GM23338 (cell line): ENCODE results near the gene MYT1. TPM values are rescaled to one million over a fixed set of nuclear protein-coding genes. Genes with fewer than 3 reads are reported as not detected.

Experiments
- ATAC-seq: fragments of 200-7000 bp; cut with Tn5 transposase; 3 replicates; pipeline ENCODE4 v1.9.1; 2020
- DNase-seq: peaks from one replicate; pipeline ENCODE4 v3.0.0-alpha.2; 2015; ENCODE audit warnings: low spot score
- H2AFZ ChIP-seq: fragments of 200-600 bp; sonication (generic); 2 replicates; pipeline ENCODE4 v1.8.0; 2016; ENCODE audit warnings: antibody characterized with exemption, mild to moderate bottlenecking, moderate library complexity
- H3F3A ChIP-seq: fragments of 200-600 bp; sonication (generic); replicated peaks from 2 replicates; pipeline ENCODE4 v1.8.0; 2017; ENCODE audit warnings: antibody characterized with exemption, mixed run types, low read depth
- H3K27ac ChIP-seq: fragments of 200-600 bp; sonication (generic); 2 replicates; pipeline ENCODE4 v1.6.1; 2016; ENCODE audit warnings: low read depth
- H3K27me3 ChIP-seq: fragments of 200-600 bp; sonication (generic); 2 replicates; pipeline ENCODE4 v1.8.0; 2016; ENCODE audit warnings: mild to moderate bottlenecking, mixed run types, moderate library complexity; ENCODE audit not compliant: insufficient read depth
- H3K36me3 ChIP-seq: fragments of 200-600 bp; sonication (generic); 2 replicates; pipeline ENCODE4 v1.8.0; 2016; ENCODE audit warnings: mild to moderate bottlenecking; ENCODE audit not compliant: insufficient read depth
- H3K4me1 ChIP-seq: fragments of 200-600 bp; sonication (generic); 2 replicates; pipeline ENCODE4 v1.8.0; 2016; ENCODE audit warnings: mild to moderate bottlenecking, moderate library complexity; ENCODE audit not compliant: insufficient read depth
- H3K4me2 ChIP-seq: fragments of 200-600 bp; sonication (generic); 2 replicates; pipeline ENCODE4 v1.7.1; 2017; ENCODE audit warnings: mixed run types
- H3K4me3 ChIP-seq: fragments of 200-600 bp; sonication (generic); 2 replicates; pipeline ENCODE4 v1.6.1; 2016; ENCODE audit warnings: mixed run types
- H3K79me2 ChIP-seq: fragments of 200-600 bp; sonication (generic); replicated peaks from 2 replicates; pipeline ENCODE4 v1.8.0; 2017; ENCODE audit warnings: mild to moderate bottlenecking; ENCODE audit not compliant: insufficient read depth
- H3K9me2 ChIP-seq: fragments of 200-600 bp; sonication (generic); 2 replicates; pipeline ENCODE4 v1.8.0; 2017; ENCODE audit not compliant: insufficient read depth
- H4K20me1 ChIP-seq: fragments of 200-600 bp; sonication (generic); replicated peaks from 2 replicates; pipeline ENCODE4 v1.8.0; 2017; ENCODE audit warnings: mild to moderate bottlenecking; ENCODE audit not compliant: insufficient read depth
- H3K27ac Mint-ChIP-seq: 2 replicates; pipeline ENCODE4 v1.8.0; 2020; ENCODE audit warnings: inconsistent platforms, mild to moderate bottlenecking, moderate library complexity, mixed read lengths
- H3K27me3 Mint-ChIP-seq: 3 replicates; pipeline ENCODE4 v1.8.0; 2022; ENCODE audit warnings: low read depth, mild to moderate bottlenecking, moderate library complexity, mixed read lengths, inconsistent platforms; ENCODE audit not compliant: insufficient read depth, poor library complexity
- H3K36me3 Mint-ChIP-seq: 3 replicates; pipeline ENCODE4 v1.8.0; 2021; ENCODE audit warnings: low read depth, mild to moderate bottlenecking, inconsistent platforms, moderate library complexity, mixed read lengths
- H3K4me1 Mint-ChIP-seq: 3 replicates; pipeline ENCODE4 v1.8.0; 2020; ENCODE audit warnings: mild to moderate bottlenecking, inconsistent platforms, mixed read lengths
- H3K4me3 Mint-ChIP-seq: 3 replicates; pipeline ENCODE4 v1.8.0; 2021; ENCODE audit warnings: moderate library complexity, mild to moderate bottlenecking, inconsistent platforms, mixed read lengths
- H3K9me3 Mint-ChIP-seq: 3 replicates; pipeline ENCODE4 v1.8.0; 2020; ENCODE audit warnings: moderate library complexity, mild to moderate bottlenecking, inconsistent platforms, mixed read lengths
- CREB1 ChIP-seq: fragments of 250-450 bp; sonication (Bioruptor Pico); IDR thresholded peaks from 2 replicates; pipeline ENCODE4 v1.5.0; 2020; ENCODE audit warnings: low read depth, mild to moderate bottlenecking, moderate library complexity
- EZH2 ChIP-seq: fragments of 200-600 bp; sonication (generic); IDR thresholded peaks from one replicate; pipeline ENCODE4 v1.8.0; 2017; ENCODE audit warnings: antibody characterized with exemption, mild to moderate bottlenecking, low read depth; ENCODE audit not compliant: unreplicated experiment
- EZH2phosphoT487 ChIP-seq: fragments of 200-600 bp; sonication (generic); IDR thresholded peaks from one replicate; pipeline ENCODE4 v1.8.1; 2018; ENCODE audit warnings: antibody characterized with exemption; ENCODE audit not compliant: unreplicated experiment
- JUNB ChIP-seq: IDR thresholded peaks from one replicate; pipeline ENCODE4 v1.6.1; 2016; ENCODE audit warnings: antibody characterized with exemption; ENCODE audit not compliant: unreplicated experiment
- NANOG ChIP-seq: IDR thresholded peaks from 2 replicates; pipeline ENCODE4 v1.6.1; 2016; ENCODE audit warnings: antibody characterized with exemption, borderline replicate concordance
- POLR2AphosphoS5 ChIP-seq: IDR thresholded peaks from 2 replicates; pipeline ENCODE4 v1.6.1; 2016; ENCODE audit warnings: antibody characterized with exemption, low read depth
- REST ChIP-seq: IDR thresholded peaks from one replicate; pipeline ENCODE4 v1.6.1; 2018; ENCODE audit warnings: antibody characterized with exemption; ENCODE audit not compliant: unreplicated experiment
- STAT1 ChIP-seq: IDR thresholded peaks from one replicate; pipeline ENCODE4 v1.6.1; 2016; ENCODE audit warnings: antibody characterized with exemption; ENCODE audit not compliant: unreplicated experiment
- ZNF114 ChIP-seq: fragments of 250-450 bp; sonication (Bioruptor Pico); IDR thresholded peaks from 2 replicates; pipeline ENCODE4 v1.5.0; 2020; ENCODE audit warnings: mild to moderate bottlenecking, moderate library complexity
- ZNF331 ChIP-seq: fragments of 250-450 bp; sonication (Bioruptor Pico); IDR thresholded peaks from 2 replicates; pipeline ENCODE4 v1.5.0; 2020; ENCODE audit warnings: low read depth, mild to moderate bottlenecking, moderate library complexity
- polyA plus RNA-seq: library from polyadenylated mRNA; unstranded; fragments of >200 nt; fragmentation: Nextera tagmentation; extraction: Ambion mirVana; gene quantifications from 2 replicates; pipeline ENCODE4 v1.2.1, GENCODE V29; 2016
- total RNA-seq: library from RNA; depleted of rRNA; stranded (reverse); fragments of >200 nt; shearing (Covaris generic); gene quantifications from 2 replicates; pipeline ENCODE4 v1.2.3, GENCODE V29; 2014
- TF ChIP-seq, protein P1 (sequence below), 2 experiments: fragments of 200-600 bp in 1 of 2; sonication (generic) in 1 of 2; conservative IDR thresholded peaks; 2 replicates each; pipeline versions ENCODE4 v1.5.1 to v1.6.1; 2016 to 2017; ENCODE audit warnings: antibody characterized with exemption in 2 of 2, low read depth in 2 of 2, mild to moderate bottlenecking in 2 of 2, moderate library complexity in 1 of 2
- TF ChIP-seq, protein P2 (sequence below): fragments of 250-450 bp; sonication (Bioruptor Pico); IDR thresholded peaks from 2 replicates; pipeline ENCODE4 v1.5.0; 2020; ENCODE audit warnings: mild to moderate bottlenecking, moderate library complexity

MYT1 gene
- total and polyA plus RNA-seq, 2 experiments from 2014 or later, result 0.83 to 1.6 TPM

- H3F3A ChIP-seq, result 0 out of 2 replicates have a peak, but pooled peaks cover 4% of the 10 kb centered on the region
- no peak overlapping the region for H3K4me2 ChIP-seq
- Mint-ChIP-seq H3K36me3 (peaks cover 16% of the 10 kb centered on the region; the same call in 2 of the 3 replicates), H3K27me3 (peaks cover 12% of the 10 kb centered on the region), H3K27ac (no peak overlapping the region), H3K9me3 (peaks cover 12% of the 10 kb centered on the region; the same call in 1 of the 3 replicates), H3K4me3 (no peak overlapping the region), H3K4me1 (peaks cover 30% of the 10 kb centered on the region)
- H3K27ac ChIP-seq, result no peak overlapping the region
- no peaks in the 10 kb centered on the region for H3K36me3 ChIP-seq
- H2AFZ ChIP-seq, result no peak overlapping the region
- H4K20me1 ChIP-seq, result no peaks in the 10 kb centered on the region
- no peak overlapping the region for H3K4me3 ChIP-seq
- no peak for ATAC-seq
- H3K27me3 ChIP-seq, result no peaks in the 10 kb centered on the region
- H3K4me1 ChIP-seq, result no peaks in the 10 kb centered on the region
- no peaks in the 10 kb centered on the region for H3K9me2 ChIP-seq
- TF ChIP-seq, protein P1, sequence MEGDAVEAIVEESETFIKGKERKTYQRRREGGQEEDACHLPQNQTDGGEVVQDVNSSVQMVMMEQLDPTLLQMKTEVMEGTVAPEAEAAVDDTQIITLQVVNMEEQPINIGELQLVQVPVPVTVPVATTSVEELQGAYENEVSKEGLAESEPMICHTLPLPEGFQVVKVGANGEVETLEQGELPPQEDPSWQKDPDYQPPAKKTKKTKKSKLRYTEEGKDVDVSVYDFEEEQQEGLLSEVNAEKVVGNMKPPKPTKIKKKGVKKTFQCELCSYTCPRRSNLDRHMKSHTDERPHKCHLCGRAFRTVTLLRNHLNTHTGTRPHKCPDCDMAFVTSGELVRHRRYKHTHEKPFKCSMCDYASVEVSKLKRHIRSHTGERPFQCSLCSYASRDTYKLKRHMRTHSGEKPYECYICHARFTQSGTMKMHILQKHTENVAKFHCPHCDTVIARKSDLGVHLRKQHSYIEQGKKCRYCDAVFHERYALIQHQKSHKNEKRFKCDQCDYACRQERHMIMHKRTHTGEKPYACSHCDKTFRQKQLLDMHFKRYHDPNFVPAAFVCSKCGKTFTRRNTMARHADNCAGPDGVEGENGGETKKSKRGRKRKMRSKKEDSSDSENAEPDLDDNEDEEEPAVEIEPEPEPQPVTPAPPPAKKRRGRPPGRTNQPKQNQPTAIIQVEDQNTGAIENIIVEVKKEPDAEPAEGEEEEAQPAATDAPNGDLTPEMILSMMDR (conservative IDR thresholded peaks at IDR 0.05; ENCODE audit: low read depth in 2 of 2), result no peak
- TF ChIP-seq ZNF114 (CRISPR knock-in tag) (no peak), POLR2AphosphoS5 (no peak), REST (no peak), EZH2 (no peak), CREB1 (CRISPR knock-in tag) (no peak), STAT1 (no peak), NANOG (no peak), ZNF331 (no peak), JUNB (no peak), EZH2phosphoT487 (no peak)
- TF ChIP-seq, protein P2, sequence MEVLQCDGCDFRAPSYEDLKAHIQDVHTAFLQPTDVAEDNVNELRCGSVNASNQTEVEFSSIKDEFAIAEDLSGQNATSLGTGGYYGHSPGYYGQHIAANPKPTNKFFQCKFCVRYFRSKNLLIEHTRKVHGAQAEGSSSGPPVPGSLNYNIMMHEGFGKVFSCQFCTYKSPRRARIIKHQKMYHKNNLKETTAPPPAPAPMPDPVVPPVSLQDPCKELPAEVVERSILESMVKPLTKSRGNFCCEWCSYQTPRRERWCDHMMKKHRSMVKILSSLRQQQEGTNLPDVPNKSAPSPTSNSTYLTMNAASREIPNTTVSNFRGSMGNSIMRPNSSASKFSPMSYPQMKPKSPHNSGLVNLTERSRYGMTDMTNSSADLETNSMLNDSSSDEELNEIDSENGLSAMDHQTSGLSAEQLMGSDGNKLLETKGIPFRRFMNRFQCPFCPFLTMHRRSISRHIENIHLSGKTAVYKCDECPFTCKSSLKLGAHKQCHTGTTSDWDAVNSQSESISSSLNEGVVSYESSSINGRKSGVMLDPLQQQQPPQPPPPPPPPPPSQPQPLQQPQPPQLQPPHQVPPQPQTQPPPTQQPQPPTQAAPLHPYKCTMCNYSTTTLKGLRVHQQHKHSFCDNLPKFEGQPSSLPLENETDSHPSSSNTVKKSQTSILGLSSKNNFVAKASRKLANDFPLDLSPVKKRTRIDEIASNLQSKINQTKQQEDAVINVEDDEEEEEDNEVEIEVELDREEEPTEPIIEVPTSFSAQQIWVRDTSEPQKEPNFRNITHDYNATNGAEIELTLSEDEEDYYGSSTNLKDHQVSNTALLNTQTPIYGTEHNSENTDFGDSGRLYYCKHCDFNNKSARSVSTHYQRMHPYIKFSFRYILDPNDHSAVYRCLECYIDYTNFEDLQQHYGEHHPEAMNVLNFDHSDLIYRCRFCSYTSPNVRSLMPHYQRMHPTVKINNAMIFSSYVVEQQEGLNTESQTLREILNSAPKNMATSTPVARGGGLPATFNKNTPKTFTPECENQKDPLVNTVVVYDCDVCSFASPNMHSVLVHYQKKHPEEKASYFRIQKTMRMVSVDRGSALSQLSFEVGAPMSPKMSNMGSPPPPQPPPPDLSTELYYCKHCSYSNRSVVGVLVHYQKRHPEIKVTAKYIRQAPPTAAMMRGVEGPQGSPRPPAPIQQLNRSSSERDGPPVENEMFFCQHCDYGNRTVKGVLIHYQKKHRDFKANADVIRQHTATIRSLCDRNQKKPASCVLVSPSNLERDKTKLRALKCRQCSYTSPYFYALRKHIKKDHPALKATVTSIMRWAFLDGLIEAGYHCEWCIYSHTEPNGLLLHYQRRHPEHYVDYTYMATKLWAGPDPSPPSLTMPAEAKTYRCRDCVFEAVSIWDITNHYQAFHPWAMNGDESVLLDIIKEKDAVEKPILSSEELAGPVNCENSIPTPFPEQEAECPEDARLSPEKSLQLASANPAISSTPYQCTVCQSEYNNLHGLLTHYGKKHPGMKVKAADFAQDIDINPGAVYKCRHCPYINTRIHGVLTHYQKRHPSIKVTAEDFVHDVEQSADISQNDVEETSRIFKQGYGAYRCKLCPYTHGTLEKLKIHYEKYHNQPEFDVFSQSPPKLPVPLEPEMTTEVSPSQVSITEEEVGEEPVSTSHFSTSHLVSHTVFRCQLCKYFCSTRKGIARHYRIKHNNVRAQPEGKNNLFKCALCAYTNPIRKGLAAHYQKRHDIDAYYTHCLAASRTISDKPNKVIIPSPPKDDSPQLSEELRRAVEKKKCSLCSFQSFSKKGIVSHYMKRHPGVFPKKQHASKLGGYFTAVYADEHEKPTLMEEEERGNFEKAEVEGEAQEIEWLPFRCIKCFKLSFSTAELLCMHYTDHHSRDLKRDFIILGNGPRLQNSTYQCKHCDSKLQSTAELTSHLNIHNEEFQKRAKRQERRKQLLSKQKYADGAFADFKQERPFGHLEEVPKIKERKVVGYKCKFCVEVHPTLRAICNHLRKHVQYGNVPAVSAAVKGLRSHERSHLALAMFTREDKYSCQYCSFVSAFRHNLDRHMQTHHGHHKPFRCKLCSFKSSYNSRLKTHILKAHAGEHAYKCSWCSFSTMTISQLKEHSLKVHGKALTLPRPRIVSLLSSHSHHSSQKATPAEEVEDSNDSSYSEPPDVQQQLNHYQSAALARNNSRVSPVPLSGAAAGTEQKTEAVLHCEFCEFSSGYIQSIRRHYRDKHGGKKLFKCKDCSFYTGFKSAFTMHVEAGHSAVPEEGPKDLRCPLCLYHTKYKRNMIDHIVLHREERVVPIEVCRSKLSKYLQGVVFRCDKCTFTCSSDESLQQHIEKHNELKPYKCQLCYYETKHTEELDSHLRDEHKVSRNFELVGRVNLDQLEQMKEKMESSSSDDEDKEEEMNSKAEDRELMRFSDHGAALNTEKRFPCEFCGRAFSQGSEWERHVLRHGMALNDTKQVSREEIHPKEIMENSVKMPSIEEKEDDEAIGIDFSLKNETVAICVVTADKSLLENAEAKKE (CRISPR knock-in tag), result no peak
- no peaks in the 10 kb centered on the region for H3K79me2 ChIP-seq
- no peak for DNase-seq
Observed at GRCh38 chr20:64198347-64198746, 34.1 kb downstream of the MYT1 start.
